Posterior cingulate gyrus (tissue), 11 donors: ENCODE measurements around the gene HOXA13.
A peak's percentile ranks its signal among the peaks of the same experiment; 100 is the strongest.

Source experiments
- DNase-seq, 10 donors: peaks; one replicate each; pipeline versions ENCODE4 v3.0.0 to v3.0.0-alpha.2; 2020 to 2021; ENCODE audit warnings: mixed read lengths in 3 of 10
- intact Hi-C: fragments of 100-400 bp; cut with DNase I; formaldehyde crosslinking; loops from one replicate; pipeline ENCODE4 v1.15.1; 2023

The HOXA13 gene

DNA sequence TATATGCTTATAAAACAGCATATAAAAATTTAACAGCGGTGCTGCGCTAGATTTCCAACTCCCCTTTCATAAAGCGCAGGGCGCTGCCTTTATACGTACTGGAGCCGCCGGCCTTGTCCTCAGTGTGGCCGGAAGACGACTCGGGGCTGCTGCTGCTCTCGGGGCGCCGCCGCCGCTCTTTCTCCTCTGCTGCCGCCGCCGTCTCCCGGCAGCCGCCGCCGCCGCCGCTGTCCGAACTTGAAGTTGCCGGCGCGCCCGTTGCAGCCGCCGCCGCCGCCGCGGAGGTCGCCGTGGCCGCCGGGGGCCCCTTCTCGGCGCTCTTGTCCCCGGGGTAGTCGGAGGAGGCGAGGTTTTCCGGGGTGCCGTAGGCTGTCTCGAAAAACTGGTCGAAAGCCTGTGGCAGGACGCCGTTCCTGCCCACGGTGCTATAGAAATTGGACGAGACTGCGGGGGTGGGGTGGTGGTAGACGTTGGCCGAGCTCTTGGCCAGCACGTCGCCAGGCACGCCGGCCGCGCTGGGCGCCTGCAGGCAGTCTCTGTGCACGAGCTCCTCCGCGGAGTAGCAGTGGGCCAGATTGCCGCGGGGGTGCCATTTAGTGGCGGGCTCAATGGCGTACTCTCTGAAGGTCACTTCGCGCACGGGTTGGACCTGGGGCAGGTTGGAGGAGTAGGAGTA lies 15.4 kb downstream of the HOXA13 start:
- intact Hi-C loops, result no loop called here
- DNase-seq, result peak in 3 of 10 donors; percentile 12 to 82 (median 75)

DNA sequence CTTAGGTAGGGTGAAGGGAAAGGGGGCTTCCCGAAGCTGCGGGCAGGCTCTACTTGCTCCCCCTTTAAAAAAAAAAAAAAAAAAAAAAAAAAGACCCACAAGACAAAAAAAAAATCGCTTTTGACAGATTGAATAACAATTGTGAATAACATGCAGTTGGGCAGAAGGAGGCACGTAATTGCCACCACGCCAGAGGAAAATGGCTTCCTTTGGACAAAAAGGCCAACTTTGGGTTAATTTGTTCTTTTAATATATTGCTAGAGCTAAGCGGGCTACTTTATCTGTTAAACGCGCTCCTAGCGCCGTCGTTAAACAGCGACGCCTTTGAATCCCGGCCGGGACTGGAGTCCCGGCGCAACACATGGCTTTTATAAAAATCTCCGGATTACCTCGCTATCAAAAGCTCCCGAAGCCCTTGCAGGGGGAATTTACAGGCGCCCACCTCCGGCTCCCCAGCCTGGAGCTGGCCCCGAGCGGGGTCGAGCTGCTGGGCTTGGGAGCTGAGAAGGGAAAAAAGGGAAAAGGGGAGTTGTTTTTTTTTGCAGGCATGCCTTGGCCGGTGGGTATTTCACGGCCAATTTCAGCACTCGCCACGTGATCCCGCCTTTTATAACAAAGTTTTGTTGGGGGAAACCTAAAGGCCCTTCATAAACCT lies 16.1 kb downstream of the HOXA13 start:
- DNase-seq, result peak in 1 of 10 donors; percentile 48
- intact Hi-C loops, result no loop called here

DNA sequence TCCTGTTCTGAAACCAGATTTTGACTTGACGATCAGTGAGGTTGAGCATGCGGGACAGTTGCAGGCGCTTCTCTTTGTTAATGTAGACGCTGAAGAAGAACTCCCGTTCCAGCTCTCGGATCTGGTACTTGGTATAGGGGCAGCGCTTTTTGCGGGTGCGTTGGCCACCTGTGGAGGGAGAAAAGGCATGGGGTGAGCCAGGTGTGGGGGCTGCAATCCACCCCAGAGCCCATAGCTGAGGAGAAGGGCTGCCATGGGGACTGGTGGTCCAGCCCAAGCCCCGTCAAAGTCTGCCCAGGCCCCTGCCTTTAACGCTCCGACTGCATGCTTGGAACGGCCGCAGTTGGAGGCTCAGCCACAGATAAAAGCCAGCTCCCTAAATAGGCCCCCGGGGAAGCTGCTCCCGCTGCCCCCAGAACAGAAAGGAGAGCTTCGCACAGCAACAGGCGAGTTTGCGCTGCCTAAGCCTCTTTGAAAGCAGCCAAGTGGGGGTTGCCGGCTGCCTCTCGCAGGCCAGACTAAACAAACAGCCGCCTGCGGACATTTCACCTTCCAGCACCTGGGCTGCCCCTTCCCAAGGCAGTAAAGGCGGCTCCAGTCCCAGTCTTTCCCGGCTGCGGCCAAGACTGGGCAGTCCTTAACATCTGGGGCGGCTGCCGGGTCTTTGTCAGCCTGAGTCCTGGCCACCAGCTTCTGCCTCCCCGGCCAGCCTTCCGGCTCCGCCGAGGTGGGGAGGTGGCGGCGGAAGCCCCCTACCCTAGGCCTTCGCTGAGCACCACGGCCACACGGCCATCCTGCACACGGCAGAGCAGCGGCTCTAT lies 16.8 kb downstream of the HOXA13 start:
- DNase-seq, result peak in 4 of 10 donors; percentile 1 to 75 (median 8)
- intact Hi-C loops, result no loop called here

DNA sequence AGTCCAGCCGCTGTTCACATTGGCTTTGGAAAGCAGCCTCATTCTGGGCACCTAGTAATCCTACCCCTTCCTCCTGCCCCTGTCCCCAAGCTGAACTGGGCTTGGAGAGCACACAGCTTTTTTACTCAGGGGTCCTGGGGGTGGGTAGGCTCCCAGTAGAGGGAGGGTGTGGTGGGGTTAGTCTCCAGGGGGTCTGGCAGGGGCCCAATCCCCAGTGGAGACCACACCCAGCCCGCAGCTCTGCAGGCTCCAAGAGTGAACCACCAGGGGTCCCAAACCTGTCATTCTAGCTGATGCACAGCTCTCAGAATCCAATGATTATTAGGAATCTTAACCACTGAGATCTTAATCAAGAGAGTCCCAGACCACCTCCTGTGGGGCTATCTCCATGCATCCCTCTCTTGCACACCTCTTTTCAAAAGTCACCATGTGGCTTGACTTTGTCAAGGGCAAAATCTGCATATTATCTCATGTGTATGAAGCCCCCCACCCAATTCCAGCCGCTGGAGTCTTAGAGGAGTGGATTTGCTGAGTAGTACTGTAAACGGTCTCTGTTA lies 17.5 kb downstream of the HOXA13 start:
- peak in 2 of 10 donors; percentile 3 to 31 for DNase-seq
- intact Hi-C loops, result no loop called here

DNA sequence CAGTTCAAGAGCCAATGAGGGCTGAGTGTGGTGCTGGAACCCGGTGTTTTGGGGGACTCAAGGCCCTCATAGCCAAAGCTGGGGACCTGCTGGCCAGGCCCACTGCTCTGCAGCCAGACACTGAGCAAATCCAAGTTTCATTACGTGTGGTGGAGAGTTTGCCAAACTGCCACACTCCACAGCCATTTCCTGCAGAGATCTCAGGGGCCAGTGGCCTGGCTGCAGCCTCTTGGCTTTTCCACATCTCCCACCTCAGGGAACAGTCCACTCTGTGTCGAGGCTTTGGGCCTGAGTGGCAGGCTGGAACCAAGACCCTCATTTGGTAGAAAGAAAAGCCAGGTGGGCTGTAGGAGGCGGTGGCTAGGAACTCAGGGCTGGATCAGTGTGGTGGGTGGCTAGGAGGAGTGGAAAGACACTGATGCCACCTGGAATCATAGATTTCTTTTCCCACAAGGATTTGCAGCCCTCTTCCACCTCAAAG lies 18.1 kb downstream of the HOXA13 start:
- peak in 3 of 10 donors; percentile 7 to 46 (median 35) for DNase-seq
- intact Hi-C loops, result no loop called here

DNA sequence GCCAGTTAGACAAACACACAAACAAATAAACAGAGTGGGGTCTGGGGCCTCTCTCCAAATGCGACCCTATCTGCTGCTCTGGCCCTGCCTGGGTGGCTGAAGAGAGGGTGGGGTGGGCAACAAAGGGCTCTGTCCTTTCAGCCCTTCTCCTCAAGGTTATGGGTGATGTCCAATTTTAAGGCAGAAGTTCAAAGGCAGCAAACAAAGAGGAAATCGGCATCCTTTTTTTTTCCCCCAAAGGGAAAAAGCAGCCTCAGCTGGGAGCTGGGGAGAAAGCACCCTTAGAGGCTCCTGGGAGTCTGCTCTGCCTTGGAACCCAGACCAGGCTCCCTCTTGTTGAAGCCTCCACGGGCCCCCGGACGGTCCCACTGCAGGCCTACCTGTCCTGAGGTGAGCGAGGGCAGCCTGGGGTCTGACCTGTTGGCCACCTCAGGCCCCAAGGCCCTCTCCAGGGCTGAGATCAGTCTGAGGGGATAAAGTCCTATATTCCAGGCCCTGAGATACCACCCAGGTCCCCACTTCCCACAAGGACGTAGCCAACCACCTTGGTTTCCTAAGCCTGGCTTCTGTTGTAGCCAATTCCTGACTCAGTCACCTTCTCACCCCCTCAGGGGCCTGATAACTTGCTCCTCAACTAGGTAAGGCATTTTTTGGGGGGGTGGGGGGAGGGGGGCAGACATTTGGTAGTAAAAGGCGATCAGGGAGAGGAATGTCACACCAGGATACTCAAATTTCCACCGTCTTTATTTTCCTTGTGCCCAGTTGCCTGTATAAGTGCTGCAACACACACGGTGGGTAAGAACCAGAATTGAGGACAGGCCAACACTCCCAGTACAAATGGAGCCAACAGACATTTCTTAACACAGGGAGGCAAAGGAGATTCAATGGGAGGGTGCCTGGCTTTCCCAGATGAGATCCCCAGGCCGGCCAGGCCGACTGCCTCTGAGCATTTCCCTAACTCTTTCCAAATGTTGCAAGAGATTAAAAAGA lies 19.2 kb downstream of the HOXA13 start:
- intact Hi-C loops, result no loop called here
- peak in 3 of 10 donors; percentile 2 to 62 (median 61) for DNase-seq

DNA sequence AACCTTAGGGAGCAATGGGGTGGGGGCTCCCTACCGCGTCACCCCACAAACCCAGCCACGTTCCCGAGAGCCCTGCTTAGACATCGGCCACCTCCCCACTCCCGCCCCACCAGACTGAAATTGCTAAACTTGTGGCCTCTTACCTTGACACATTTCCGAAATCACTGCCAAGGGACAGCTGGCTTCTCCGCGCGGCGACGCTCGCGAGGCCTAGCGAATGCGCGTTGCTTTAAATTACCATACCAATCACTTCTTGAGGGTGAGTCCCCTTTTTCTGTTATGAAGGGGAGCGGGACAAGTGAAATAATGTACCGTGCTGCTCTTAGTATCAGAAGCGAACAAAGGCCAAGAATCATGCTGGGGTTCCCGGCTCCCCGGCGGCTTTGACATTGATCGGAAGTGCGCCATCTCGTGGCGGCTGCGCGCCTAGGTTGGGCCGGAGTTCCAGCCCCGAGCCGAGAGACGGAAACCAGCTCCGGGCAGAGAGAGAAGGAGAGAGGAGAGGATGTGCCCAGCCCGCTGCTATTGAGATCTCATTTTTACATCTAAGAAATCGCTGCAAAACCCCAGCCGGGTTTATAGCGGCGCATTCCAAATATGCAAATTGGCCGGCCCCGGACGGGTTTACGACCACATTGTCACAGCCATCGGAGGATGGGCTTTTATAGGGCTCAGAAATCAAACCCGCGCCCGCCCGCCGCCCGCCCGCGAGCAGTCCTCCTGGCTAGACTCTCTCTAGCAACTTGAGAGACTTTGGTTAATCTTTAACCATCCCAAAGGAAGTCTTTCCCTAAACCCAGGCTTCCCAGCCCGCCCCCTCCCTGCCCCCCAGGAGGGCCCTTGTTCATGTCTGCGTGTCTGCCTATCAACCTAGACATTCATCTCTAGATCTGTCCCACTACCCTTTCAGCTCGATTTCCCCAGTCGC lies 20.1 kb downstream of the HOXA13 start:
- intact Hi-C loops, result no loop called here
- peak in 5 of 10 donors; percentile 6 to 85 (median 52) for DNase-seq

DNA sequence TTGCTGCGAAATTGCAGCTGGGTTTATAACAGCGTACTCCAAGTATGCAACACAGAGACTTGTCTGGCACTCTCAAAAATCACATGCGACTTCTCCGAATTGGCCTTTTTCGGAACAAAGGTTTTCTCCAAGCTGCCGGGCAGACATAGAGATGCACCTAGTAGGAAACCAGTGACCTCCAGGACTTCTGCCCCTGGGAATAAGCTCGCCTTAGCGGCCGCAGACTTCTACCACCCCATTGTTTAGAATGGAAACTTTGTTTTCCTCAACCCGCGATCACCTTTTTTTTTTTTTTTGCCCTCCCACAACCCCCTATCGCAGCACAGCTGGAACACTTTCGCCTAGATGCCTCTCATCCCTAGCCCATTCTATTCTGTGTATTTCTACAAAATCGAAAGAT lies 20.9 kb downstream of the HOXA13 start:
- peak in 1 of 10 donors; percentile 46 for DNase-seq
- intact Hi-C loops, result no loop called here

DNA sequence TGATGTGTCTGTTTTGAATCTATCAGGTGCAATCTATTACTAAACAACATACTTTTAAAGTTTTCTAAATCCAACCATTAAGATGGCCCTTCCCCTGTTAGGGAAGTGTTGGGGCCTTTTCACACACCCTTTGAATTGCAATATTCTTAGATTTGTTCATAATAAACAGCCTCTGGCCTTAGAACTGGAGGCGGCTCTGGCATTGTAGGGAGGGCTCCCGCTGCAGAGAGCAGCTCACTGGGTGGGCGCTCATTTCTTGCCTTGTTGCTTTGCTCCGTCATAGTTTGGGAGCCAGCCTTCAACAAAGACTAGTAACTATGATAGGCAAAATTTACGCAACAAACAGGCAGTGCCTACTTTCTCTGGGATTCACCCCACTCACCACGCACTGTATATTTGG lies 21.5 kb downstream of the HOXA13 start:
- intact Hi-C loops, result no loop called here

DNA sequence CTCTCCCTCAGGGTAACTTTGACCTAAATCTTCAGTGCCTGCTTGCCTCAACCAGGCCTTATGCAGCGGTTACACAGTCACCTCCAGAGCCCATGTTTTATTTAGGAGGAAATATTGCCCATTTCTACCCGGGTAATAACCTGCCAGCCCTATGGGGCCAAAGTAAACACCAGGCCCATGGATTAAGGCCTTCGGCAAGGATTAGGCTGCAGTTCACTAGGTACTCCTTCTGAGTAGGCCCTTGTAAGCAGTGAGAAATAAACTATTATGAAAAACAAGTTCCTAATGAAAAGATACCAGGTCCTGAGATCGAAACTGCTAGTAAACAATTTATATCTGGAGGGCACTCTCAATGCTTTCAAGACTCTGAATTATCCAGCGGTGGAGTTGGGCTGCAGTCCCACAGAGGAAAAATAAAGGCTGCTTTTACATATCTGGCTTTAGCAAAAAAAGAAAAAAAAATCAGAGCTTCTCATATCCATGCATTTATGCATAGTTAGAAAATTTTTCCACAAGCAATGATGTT lies 22.0 kb downstream of the HOXA13 start:
- DNase-seq, result peak in 1 of 10 donors; percentile 3
- intact Hi-C loops, result no loop called here

More for the DNA sequence above, 21.5 kb downstream of the HOXA13 start:
- peak in 1 of 10 donors; percentile 9 for DNase-seq

DNA sequence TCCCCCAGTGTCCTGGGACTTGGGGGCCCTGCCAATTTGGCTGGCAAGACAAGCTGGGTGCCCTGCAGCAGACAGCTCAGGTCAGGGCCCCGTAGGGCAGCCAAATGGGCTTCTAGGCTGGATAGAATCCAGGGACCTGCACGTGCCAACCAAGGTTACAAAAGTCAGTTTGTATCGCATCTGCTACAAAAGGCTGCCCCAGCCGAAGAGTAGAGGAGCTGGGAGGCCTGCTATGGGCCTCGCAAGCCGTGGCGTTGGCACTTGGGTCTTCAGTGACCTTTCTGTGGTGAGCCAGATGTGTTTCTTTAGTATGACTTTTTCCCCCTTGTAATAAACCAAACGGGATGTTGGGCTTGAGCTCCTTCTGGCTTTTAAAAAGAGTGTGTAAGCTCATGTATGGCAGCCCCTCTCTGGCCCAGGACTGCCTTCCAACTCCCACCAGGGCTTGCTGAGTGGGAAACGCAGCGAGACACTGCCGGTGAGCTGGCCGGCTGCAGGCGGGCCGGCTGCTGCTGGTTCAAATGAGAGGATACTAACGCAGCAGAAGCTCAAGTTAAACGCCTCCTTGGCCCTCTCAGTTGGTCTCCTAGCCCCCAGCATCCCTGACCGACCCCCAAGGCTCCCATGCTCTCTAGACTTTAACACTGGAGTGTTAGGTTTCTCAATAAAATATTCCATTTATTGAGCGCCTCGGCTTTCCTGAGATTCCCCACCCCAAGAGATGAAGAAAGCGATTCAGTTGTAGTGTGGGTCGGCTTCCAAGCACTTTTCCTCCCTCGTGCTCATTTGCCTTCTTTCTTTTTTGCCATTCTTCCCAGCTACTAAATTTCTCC lies 22.7 kb downstream of the HOXA13 start:
- intact Hi-C loops, result no loop called here
- peak in 2 of 10 donors; percentile 40 to 49 for DNase-seq

DNA sequence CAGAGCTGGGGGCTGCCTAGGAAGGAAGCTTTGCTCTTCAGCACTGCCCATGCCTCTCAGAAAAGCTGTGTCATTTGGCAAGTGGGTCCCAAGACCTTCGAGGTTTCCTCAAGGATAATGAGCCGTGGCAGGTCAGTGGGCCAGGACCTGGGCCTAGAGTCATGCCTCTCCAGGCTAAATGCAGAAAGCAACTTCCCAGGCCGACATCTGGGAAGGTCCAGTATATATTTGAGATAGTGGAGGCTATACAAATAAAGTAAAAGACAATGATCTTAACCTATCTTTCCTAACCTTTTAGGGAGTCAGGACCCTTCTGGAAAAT lies 23.4 kb downstream of the HOXA13 start:
- intact Hi-C loops, result no loop called here
- DNase-seq, result peak in 2 of 10 donors; percentile 24 to 27

DNA sequence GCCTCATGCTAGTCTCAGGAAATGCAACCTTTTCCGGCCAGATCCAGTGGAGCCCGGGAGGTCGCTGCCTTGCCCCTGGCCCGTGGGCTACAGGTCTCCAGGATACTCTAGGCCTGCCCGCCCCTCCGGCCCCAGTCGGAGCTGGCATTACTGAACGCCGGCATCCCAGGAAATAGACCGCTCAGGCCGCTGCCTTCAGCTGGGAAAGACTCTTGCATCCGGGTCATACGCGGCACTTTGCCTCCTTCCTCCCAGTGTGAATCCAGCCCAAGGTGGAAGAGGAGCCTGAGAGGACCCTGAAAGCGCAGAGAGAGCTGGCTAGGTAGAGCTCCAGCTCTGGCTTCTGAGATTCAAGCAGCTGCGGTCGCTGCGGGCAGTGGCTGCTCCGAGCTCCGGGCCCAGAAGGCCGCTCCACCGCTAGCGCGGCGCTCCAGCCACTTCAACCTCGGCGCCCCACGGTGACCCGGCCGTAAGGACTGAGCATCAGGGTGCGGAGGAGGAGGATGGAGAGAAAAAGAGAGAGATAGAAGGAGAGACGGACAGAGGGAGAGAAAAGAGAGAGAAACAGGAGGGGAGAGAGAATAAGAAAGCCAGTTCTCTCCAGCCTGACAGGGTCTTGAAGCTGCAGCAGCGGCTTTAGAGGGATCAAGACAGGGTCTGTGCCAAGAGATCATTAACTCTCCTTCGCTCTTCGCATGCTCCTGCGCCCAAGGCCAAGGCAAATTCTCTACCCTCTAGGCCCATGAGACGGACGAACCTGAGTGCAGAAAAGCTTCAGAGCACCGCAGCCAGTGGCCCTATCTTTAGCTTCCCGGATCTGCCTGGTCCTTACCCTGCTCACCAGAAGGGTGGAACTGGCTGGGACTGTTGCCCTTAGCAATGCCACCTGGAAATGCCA lies 24.0 kb downstream of the HOXA13 start:
- DNase-seq, result peak in 3 of 10 donors; percentile 3 to 73 (median 56)
- intact Hi-C loops, result no loop called here

DNA sequence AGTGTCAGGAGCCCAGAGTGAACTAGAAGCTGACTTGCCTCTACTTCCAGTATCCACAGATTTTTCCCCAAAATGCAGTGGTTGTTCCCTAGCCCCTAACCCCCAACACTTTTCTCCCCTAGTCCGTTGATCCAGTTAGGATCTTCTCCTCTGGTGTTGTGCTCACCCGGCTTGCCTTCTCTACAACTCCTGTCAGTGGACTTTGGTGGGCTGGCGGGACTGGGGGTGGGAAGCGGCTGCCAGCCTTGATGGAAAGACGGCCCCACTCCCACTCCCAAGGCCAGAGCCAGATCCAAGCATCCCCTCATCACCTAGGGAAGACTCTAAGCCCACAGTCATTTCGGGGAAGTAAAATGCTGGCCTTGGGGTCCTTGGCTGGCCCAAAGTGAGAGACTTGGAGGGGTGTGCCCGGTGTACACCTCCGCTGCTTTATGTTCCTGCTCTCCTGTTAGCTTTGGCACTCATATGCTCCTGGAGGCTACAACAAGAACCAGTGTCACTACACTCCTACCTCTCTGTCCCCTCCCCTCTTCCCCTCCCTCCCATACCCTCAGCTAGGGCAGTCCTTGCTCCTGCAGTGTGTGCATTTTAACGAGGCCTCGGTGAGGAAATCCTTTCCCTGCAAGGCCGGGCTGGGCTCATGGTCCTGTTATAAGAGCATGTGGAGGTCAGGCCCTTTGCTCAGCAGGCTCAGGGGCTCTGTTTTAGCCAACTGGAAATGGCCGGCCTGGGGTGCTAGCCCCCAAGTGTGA lies 24.8 kb downstream of the HOXA13 start:
- intact Hi-C loops, result no loop called here
- peak in 3 of 10 donors; percentile 5 to 43 (median 26) for DNase-seq
